Neuronal stem cell (in vitro differentiated cells): ENCODE data around the gene C19orf81.

Experiments
- DNase-seq: peaks from one replicate; pipeline ENCODE4 v3.0.0-alpha.2; 2013; ENCODE audit warnings: low spot score
- H2AFZ ChIP-seq: one replicate; pipeline ENCODE4 v1.6.1; 2013; ENCODE audit warnings: mild to moderate bottlenecking, low read length, inconsistent platforms
- H2AK5ac ChIP-seq: 2 replicates; pipeline ENCODE4 v1.6.1; 2013; ENCODE audit warnings: low read depth, mild to moderate bottlenecking, inconsistent platforms, low read length, moderate library complexity, mixed read lengths
- H2BK120ac ChIP-seq: 2 replicates; pipeline ENCODE4 v1.6.1; 2013; ENCODE audit warnings: low read depth, mild to moderate bottlenecking, inconsistent platforms, low read length, moderate library complexity, mixed read lengths
- H2BK12ac ChIP-seq: one replicate; pipeline ENCODE4 v1.6.1; 2013; ENCODE audit warnings: low read length, inconsistent platforms
- H2BK15ac ChIP-seq: 2 replicates; pipeline ENCODE4 v1.6.1; 2013; ENCODE audit warnings: mild to moderate bottlenecking, low read length, inconsistent platforms, mixed read lengths
- H2BK5ac ChIP-seq: one replicate; pipeline ENCODE4 v1.6.1; 2013; ENCODE audit warnings: inconsistent platforms, mild to moderate bottlenecking, low read length, moderate library complexity
- H3K14ac ChIP-seq: one replicate; pipeline ENCODE4 v1.6.1; 2013; ENCODE audit warnings: low read length, inconsistent platforms
- H3K18ac ChIP-seq: 2 replicates; pipeline ENCODE4 v1.6.1; 2013; ENCODE audit warnings: low read length, inconsistent platforms
- H3K23ac ChIP-seq: 2 replicates; pipeline ENCODE4 v1.6.1; 2013; ENCODE audit warnings: low read depth, mild to moderate bottlenecking, mixed read lengths, low read length, inconsistent platforms; ENCODE audit not compliant: poor library complexity
- H3K27ac ChIP-seq: replicated peaks from 3 replicates; pipeline ENCODE4 v1.5.1; 2013; ENCODE audit warnings: low read length, inconsistent platforms
- H3K27me3 ChIP-seq, 3 experiments: 2 replicates each; pipeline ENCODE4 v1.6.1; 2013; ENCODE audit warnings: low read length in 3 of 3, mild to moderate bottlenecking in 2 of 3, inconsistent platforms in 1 of 3, low read depth in 1 of 3, mixed read lengths in 1 of 3, moderate library complexity in 1 of 3; ENCODE audit not compliant: control insufficient read depth in 3 of 3, insufficient read depth in 3 of 3
- H3K36me3 ChIP-seq, 2 donors: replicated peaks in 1 of 2; 2 replicates each; pipeline ENCODE4 v1.6.1; 2013; ENCODE audit warnings: low read length in 2 of 2; ENCODE audit not compliant: control insufficient read depth in 2 of 2, insufficient read depth in 2 of 2
- H3K4ac ChIP-seq: 2 replicates; pipeline ENCODE4 v1.6.1; 2013; ENCODE audit warnings: inconsistent platforms, mild to moderate bottlenecking, low read length, moderate library complexity
- H3K4me1 ChIP-seq, 2 donors: 1 replicate in 1 of 2; 2 replicates in 1 of 2; pipeline ENCODE4 v1.6.1; 2013; ENCODE audit warnings: low read length in 2 of 2, low read depth in 1 of 2; ENCODE audit not compliant: control insufficient read depth in 2 of 2, insufficient read depth in 1 of 2
- H3K4me2 ChIP-seq: one replicate; pipeline ENCODE4 v1.6.1; 2013; ENCODE audit warnings: mild to moderate bottlenecking, low read length, inconsistent platforms; ENCODE audit not compliant: insufficient read depth, poor library complexity, severe bottlenecking
- H3K4me3 ChIP-seq, 2 donors: 2 replicates each; pipeline ENCODE4 v1.5.1; 2013; ENCODE audit warnings: low read length in 2 of 2, mild to moderate bottlenecking in 2 of 2, inconsistent platforms in 1 of 2, moderate library complexity in 1 of 2
- H3K79me1 ChIP-seq: one replicate; pipeline ENCODE4 v1.6.1; 2013; ENCODE audit warnings: low read depth, mild to moderate bottlenecking, inconsistent platforms, low read length, moderate library complexity
- H3K9ac ChIP-seq: one replicate; pipeline ENCODE4 v1.6.1; 2013; ENCODE audit warnings: mild to moderate bottlenecking, low read depth, low read length, inconsistent platforms; ENCODE audit not compliant: poor library complexity
- H3K9me3 ChIP-seq, 2 donors: replicated peaks in 1 of 2; 2 replicates each; pipeline versions ENCODE3 to v1.6.1; 2013; ENCODE audit warnings: low read length in 2 of 2, mild to moderate bottlenecking in 2 of 2, inconsistent platforms in 1 of 2, low read depth in 1 of 2, mixed read lengths in 1 of 2, moderate library complexity in 1 of 2; ENCODE audit not compliant: control insufficient read depth in 2 of 2, insufficient read depth in 1 of 2
- H4K8ac ChIP-seq: one replicate; pipeline ENCODE4 v1.6.1; 2013; ENCODE audit warnings: low read depth, mild to moderate bottlenecking, inconsistent platforms, low read length, moderate library complexity
- H4K91ac ChIP-seq: one replicate; pipeline ENCODE4 v1.6.1; 2013; ENCODE audit warnings: low read length, low read depth, mild to moderate bottlenecking, inconsistent platforms; ENCODE audit not compliant: poor library complexity
- WGBS, 2 donors: extraction: QIAGEN DNeasy Blood & Tissue Kit; methylation state at CpG; one replicate each; pipeline ENCODE4 v1.1.7; 2013; ENCODE audit warnings: missing lambda C conversion rate in 2 of 2, mixed read lengths in 1 of 2; ENCODE audit not compliant: insufficient read length in 2 of 2, insufficient replicate concordance in 1 of 2; ENCODE audit errors: extremely low coverage in 2 of 2; 5-methylcytosine and 5-hydroxymethylcytosine counted together

The C19orf81 gene

DNA sequence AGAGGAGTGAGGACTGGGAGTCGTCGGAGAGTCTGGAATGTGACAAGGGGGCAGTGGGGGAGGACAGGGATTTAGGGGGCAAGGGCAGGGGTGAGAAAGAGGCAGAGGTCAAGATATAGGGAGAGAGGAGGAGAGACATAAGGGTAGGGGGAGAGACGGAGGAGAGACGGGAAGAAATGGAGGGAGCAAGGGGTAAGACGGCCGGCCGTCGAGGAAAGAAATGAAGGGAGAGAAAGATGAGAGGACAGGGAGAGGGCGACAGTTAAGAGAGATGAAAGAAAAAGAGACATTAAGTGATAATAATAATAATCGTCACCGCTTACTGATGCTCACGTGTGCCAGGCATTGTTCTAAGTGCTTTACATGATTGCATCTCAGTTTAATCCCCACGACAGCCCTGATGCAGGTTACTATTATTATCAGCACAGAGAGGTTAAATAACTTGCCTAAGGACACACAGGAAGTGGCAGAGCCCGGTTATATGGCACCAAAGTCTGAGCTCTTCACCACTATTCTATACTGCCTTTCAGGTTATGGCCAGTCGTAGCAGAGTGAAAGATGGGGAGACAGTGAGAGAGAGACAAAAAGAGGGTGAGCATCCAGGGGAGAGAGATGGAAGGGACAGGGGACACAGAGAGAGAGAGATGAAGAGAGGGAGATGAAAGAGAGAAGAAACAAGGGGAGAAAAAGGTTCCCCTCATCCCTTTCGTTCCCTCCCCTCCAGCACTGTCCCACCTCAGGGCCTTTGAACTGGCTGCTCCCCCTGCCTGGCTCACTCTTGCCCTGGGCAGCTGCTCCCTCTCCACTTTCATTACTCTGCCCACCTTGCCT, 13.6 kb downstream of the C19orf81 start:
- no peak overlapping the region for H2BK5ac ChIP-seq
- no peak overlapping the region for H3K27ac ChIP-seq
- WGBS, 2 donors, result no CpG with 5 or more reads among the region's 16 CpGs
- H3K18ac ChIP-seq, result peak overlapping the region; percentile 91
- H3K4me1 ChIP-seq, result peaks cover 23 to 24% of the 10 kb centered on the region in 2 donors
- no peak overlapping the region for H4K91ac ChIP-seq
- H3K14ac ChIP-seq, result peak overlapping the region; percentile 17
- H3K27me3 ChIP-seq, result peaks cover 0 to 20% (median 11%) of the 10 kb centered on the region in 3 experiments
- H3K9me3 ChIP-seq, result peaks cover 0 to 2% of the 10 kb centered on the region in 2 donors
- no peak for DNase-seq
- no peak overlapping the region for H4K8ac ChIP-seq
- no peak overlapping the region for H2BK15ac ChIP-seq
- H2BK12ac ChIP-seq, result no peak overlapping the region
- H3K36me3 ChIP-seq, result no peaks in the 10 kb centered on the region
- no peak overlapping the region for H2AK5ac ChIP-seq
- H3K4me3 ChIP-seq, result no peak overlapping the region
- no peak overlapping the region for H2AFZ ChIP-seq
- H3K79me1 ChIP-seq, result peaks cover 1% of the 10 kb centered on the region
- H3K4ac ChIP-seq, result no peak overlapping the region
- no peak overlapping the region for H3K4me2 ChIP-seq
- no peak overlapping the region for H2BK120ac ChIP-seq
- H3K23ac ChIP-seq, result peak overlapping the region; percentile 59
- H3K9ac ChIP-seq, result no peak overlapping the region

DNA sequence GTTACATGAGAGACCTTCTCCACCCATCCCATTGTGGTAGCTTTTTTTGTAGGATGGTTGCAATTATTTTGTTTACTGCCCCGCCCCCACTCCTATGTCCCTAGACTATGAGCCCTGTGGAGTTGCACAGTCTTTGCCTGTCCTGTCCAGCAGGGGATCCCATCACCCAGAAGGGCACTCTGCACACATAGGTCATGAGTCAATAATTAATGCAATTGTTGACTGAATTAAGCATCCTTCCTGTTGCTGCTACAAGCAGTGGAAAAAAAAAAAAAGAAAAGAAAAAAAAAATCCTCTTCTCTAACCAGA, 14.2 kb downstream of the C19orf81 start:
- Histone ChIP-seq H3K4me1 (peaks cover 23 to 24% of the 10 kb centered on the region in 2 donors), H3K79me1 (peaks cover 1% of the 10 kb centered on the region), H3K4me2 (no peak overlapping the region), H2BK15ac (no peak overlapping the region), H2BK12ac (no peak overlapping the region), H4K8ac (no peak overlapping the region), H2AFZ (no peak overlapping the region), H2BK5ac (no peak overlapping the region), H3K9ac (no peak overlapping the region), H4K91ac (no peak overlapping the region), H3K18ac (no peak overlapping the region), H3K9me3 (peaks cover 0 to 2% of the 10 kb centered on the region in 2 donors), H2AK5ac (no peak overlapping the region), H3K4ac (no peak overlapping the region), H3K4me3 (no peak overlapping the region), H3K36me3 (no peaks in the 10 kb centered on the region), H3K14ac (no peak overlapping the region), H3K27me3 (peaks cover 0 to 26% (median 15%) of the 10 kb centered on the region in 3 experiments), H3K23ac (no peak overlapping the region), H3K27ac (no peak overlapping the region), H2BK120ac (no peak overlapping the region)
- no CpG with 5 or more reads among the region's 1 CpG for WGBS, 2 donors
- DNase-seq, result no peak

DNA sequence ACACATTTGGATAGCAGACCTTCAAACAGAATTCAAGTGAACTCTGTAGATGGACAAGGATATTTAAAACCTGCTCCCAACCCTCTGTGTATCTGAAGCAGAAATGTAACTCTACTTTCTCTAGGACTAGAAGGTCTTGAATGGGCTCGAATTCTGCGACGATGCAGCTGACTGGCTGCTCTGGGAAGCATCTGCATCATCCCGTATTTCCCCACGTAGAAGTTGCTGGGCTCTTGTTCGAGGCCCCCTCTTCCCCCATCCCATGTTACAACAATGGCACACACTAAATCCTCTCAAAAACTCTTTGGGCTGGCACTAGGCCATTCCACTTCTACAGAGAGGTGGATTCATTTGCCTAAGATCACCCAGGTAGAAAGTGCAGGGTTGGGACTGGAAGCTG, 15.0 kb downstream of the C19orf81 start:
- H4K8ac ChIP-seq, result no peak overlapping the region
- no peak for DNase-seq
- peaks cover 1% of the 10 kb centered on the region for H3K79me1 ChIP-seq
- no peak overlapping the region for H3K4me2 ChIP-seq
- no peaks in the 10 kb centered on the region for H3K9me3 ChIP-seq
- H3K27ac ChIP-seq, result no peak overlapping the region
- peaks cover 23% of the 10 kb centered on the region in 2 donors for H3K4me1 ChIP-seq
- H2BK120ac ChIP-seq, result no peak overlapping the region
- no peak overlapping the region for H2BK12ac ChIP-seq
- no peak overlapping the region for H3K23ac ChIP-seq
- no peak overlapping the region for H2BK15ac ChIP-seq
- no peak overlapping the region for H3K14ac ChIP-seq
- WGBS, 2 donors, result no CpG with 5 or more reads among the region's 6 CpGs
- no peak overlapping the region for H2AFZ ChIP-seq
- H3K27me3 ChIP-seq, result peaks cover 0 to 32% (median 17%) of the 10 kb centered on the region in 3 experiments
- H3K4me3 ChIP-seq, result no peak overlapping the region
- H3K4ac ChIP-seq, result no peak overlapping the region
- no peak overlapping the region for H4K91ac ChIP-seq
- H2BK5ac ChIP-seq, result no peak overlapping the region
- H2AK5ac ChIP-seq, result no peak overlapping the region
- no peak overlapping the region for H3K18ac ChIP-seq
- H3K36me3 ChIP-seq, result no peaks in the 10 kb centered on the region
- H3K9ac ChIP-seq, result no peak overlapping the region

GRCh38 chr19:50666346-50667176, 17.3 kb downstream of the C19orf81 start:
- H3K27me3 ChIP-seq, result peaks cover 0 to 46% (median 17%) of the 10 kb centered on the region in 3 experiments
- peak overlapping the region; percentile 80 for H3K23ac ChIP-seq
- peak overlapping the region; percentile 44 for H3K9ac ChIP-seq
- no peaks in the 10 kb centered on the region for H3K9me3 ChIP-seq
- H2AFZ ChIP-seq, result no peak overlapping the region
- H3K4me3 ChIP-seq, result no peak overlapping the region
- peaks cover 12 to 13% of the 10 kb centered on the region in 2 donors for H3K4me1 ChIP-seq
- no peak overlapping the region for H3K4ac ChIP-seq
- no peak overlapping the region for H3K14ac ChIP-seq
- peak overlapping the region; percentile 98 for H4K8ac ChIP-seq
- H2AK5ac ChIP-seq, result peak overlapping the region; percentile 88
- H2BK5ac ChIP-seq, result peak overlapping the region; percentile 66
- H2BK120ac ChIP-seq, result peak overlapping the region; percentile 81
- WGBS, 2 donors, result no CpG with 5 or more reads among the region's 47 CpGs
- peak overlapping the region; percentile 25 for H3K4me2 ChIP-seq
- peak overlapping the region; percentile 58 for H2BK12ac ChIP-seq
- no peak for DNase-seq
- H3K27ac ChIP-seq, result no peak overlapping the region
- peak overlapping the region; percentile 37 for H2BK15ac ChIP-seq
- peaks cover 1% of the 10 kb centered on the region for H3K79me1 ChIP-seq
- H4K91ac ChIP-seq, result no peak overlapping the region
- peak overlapping the region; percentile 85 for H3K18ac ChIP-seq
- no peaks in the 10 kb centered on the region for H3K36me3 ChIP-seq
